Stimulated activated naive CD8-positive, alpha-beta T cell treated with anti-CD3 and anti-CD28 coated beads, Interleukin-15, Interleukin-2, amounts not matched to agents 100 ng/mL and 50 ng/mL, for 24 hours (primary cell): ENCODE data around the gene CHST9.
"Not testable (repeated sequence)": the region's sequence is repeated elsewhere in the genome, so short reads cannot be mapped to it uniquely, and the experiment has no call there.

Source experiments
- H3K27ac Mint-ChIP-seq: one replicate; pipeline ENCODE4 v1.8.0; 2021; ENCODE audit warnings: mild to moderate bottlenecking, mixed read lengths
- H3K27me3 Mint-ChIP-seq: one replicate; pipeline ENCODE4 v1.8.0; 2021; ENCODE audit warnings: mixed read lengths
- H3K36me3 Mint-ChIP-seq: one replicate; pipeline ENCODE4 v1.8.0; 2021; ENCODE audit warnings: low read depth, mixed read lengths
- H3K4me1 Mint-ChIP-seq: one replicate; pipeline ENCODE4 v1.8.0; 2021; ENCODE audit warnings: low read depth, mixed read lengths
- H3K4me3 Mint-ChIP-seq: one replicate; pipeline ENCODE4 v1.8.0; 2021; ENCODE audit warnings: mild to moderate bottlenecking, mixed read lengths
- H3K9me3 Mint-ChIP-seq: one replicate; pipeline ENCODE4 v1.8.0; 2021; ENCODE audit warnings: mixed read lengths

CHST9 gene

GRCh38 chr18:26976206-26976605 lies 208.9 kb downstream of the CHST9 start:
- Mint-ChIP-seq H3K27ac (no peak overlapping the region), H3K27me3 (no peaks in the 10 kb centered on the region), H3K9me3 (peaks cover 4% of the 10 kb centered on the region), H3K4me1 (no peaks in the 10 kb centered on the region), H3K4me3 (no peak overlapping the region), H3K36me3 (no peaks in the 10 kb centered on the region)

GRCh38 chr18:26972549-26972948 lies 212.6 kb downstream of the CHST9 start:
- not testable (repeated sequence) for H3K27ac Mint-ChIP-seq, H3K27me3 Mint-ChIP-seq, H3K9me3 Mint-ChIP-seq, H3K4me3 Mint-ChIP-seq, H3K4me1 Mint-ChIP-seq, H3K36me3 Mint-ChIP-seq

GRCh38 chr18:26971409-26971808 lies 213.7 kb downstream of the CHST9 start:
- H3K36me3 Mint-ChIP-seq, result no peaks in the 10 kb centered on the region
- peaks cover 4% of the 10 kb centered on the region for H3K9me3 Mint-ChIP-seq
- no peaks in the 10 kb centered on the region for H3K4me1 Mint-ChIP-seq
- H3K27ac Mint-ChIP-seq, result no peak overlapping the region
- H3K4me3 Mint-ChIP-seq, result no peak overlapping the region
- no peaks in the 10 kb centered on the region for H3K27me3 Mint-ChIP-seq

- Mint-ChIP-seq H3K36me3 (no peaks in the 10 kb centered on the region), H3K27ac (no peak overlapping the region), H3K27me3 (no peaks in the 10 kb centered on the region), H3K4me1 (no peaks in the 10 kb centered on the region), H3K4me3 (no peak overlapping the region), H3K9me3 (peaks cover 4% of the 10 kb centered on the region)
Observed at GRCh38 chr18:26970637-26971036, 214.5 kb downstream of the CHST9 start.

GRCh38 chr18:26965206-26965605 lies 219.9 kb downstream of the CHST9 start:
- no peaks in the 10 kb centered on the region for H3K36me3 Mint-ChIP-seq
- H3K4me3 Mint-ChIP-seq, result no peak overlapping the region
- no peaks in the 10 kb centered on the region for H3K9me3 Mint-ChIP-seq
- H3K27ac Mint-ChIP-seq, result no peak overlapping the region
- H3K27me3 Mint-ChIP-seq, result no peaks in the 10 kb centered on the region
- H3K4me1 Mint-ChIP-seq, result no peaks in the 10 kb centered on the region

GRCh38 chr18:26963292-26963691 lies 221.8 kb downstream of the CHST9 start:
- Mint-ChIP-seq H3K4me1 (no peaks in the 10 kb centered on the region), H3K36me3 (no peaks in the 10 kb centered on the region), H3K27ac (no peak overlapping the region), H3K9me3 (peaks cover 15% of the 10 kb centered on the region), H3K27me3 (no peaks in the 10 kb centered on the region), H3K4me3 (no peak overlapping the region)

DNA sequence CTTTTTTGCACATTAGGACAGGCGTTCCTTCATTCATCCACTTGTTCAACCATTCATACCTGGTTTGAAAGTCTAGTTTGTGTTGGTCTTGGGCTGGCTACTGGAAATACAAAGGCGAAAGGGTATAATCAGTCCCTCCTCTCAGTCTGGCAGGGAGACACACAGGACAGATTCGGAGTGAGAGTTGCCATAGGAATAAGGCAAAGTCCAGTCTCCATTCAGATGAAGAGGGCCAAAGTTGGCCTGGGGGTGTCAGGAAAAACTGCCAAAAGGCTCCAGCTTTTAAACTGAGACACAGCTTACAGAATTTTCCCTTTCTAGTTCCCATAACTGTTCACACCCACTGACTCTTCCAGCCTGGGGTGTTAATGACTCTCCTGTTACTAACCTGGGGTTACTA lies 223.3 kb downstream of the CHST9 start:
- no peak overlapping the region for H3K27ac Mint-ChIP-seq
- H3K36me3 Mint-ChIP-seq, result no peaks in the 10 kb centered on the region
- no peaks in the 10 kb centered on the region for H3K4me1 Mint-ChIP-seq
- peaks cover 18% of the 10 kb centered on the region for H3K9me3 Mint-ChIP-seq
- H3K4me3 Mint-ChIP-seq, result no peak overlapping the region
- H3K27me3 Mint-ChIP-seq, result no peaks in the 10 kb centered on the region

DNA sequence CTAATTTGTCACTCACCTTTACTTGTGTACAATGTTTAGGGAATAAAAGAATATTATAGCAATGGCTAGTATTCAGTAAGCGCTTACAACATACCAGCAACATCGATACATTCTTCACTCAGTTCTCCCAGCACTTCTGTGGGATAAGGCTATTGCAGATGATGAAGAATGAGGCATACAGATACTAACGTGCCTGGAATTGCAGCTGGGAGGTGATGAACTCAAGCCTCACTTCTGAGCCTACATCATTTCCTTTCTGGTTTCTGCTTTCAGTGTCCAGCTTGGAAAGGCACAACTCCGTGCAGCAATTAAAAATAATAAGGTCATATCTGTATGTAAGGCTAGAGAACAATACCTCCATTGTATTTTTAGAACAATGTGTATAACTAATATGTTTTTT lies 224.2 kb downstream of the CHST9 start:
- peaks cover 18% of the 10 kb centered on the region for H3K9me3 Mint-ChIP-seq

DNA sequence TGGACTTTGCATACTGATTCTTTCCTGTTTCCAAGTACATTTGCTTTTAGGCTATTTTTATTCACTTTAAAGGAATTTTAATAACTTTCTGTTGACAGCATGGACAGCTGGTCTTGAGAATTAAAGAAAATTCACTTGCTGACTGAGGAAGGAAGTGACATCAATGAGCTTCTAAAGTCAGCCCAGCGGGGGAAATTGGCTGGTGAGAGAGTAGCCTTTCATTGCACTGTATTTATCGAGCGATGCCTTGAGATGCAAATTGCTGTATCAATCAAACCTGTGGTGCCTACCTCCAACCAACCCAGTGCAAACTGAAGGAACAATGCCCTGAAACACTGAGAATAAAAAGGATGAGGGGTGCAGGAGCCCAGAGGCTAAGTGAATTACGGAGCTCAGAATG lies 228.2 kb downstream of the CHST9 start:
- Mint-ChIP-seq H3K27me3 (no peaks in the 10 kb centered on the region), H3K4me3 (no peak overlapping the region), H3K27ac (no peak overlapping the region), H3K36me3 (no peaks in the 10 kb centered on the region), H3K4me1 (no peaks in the 10 kb centered on the region), H3K9me3 (peaks cover 18% of the 10 kb centered on the region)

More for the DNA sequence above, 224.2 kb downstream of the CHST9 start:
- Mint-ChIP-seq H3K27ac (no peak overlapping the region), H3K36me3 (no peaks in the 10 kb centered on the region), H3K4me1 (no peaks in the 10 kb centered on the region), H3K4me3 (no peak overlapping the region), H3K27me3 (no peaks in the 10 kb centered on the region)

GRCh38 chr18:26948703-26949102 lies 236.4 kb downstream of the CHST9 start:
- H3K4me1 Mint-ChIP-seq, result no peaks in the 10 kb centered on the region
- no peaks in the 10 kb centered on the region for H3K36me3 Mint-ChIP-seq
- H3K4me3 Mint-ChIP-seq, result no peak overlapping the region
- H3K9me3 Mint-ChIP-seq, result peaks cover 8% of the 10 kb centered on the region
- H3K27ac Mint-ChIP-seq, result no peak overlapping the region
- peaks cover 4% of the 10 kb centered on the region for H3K27me3 Mint-ChIP-seq

- Mint-ChIP-seq H3K4me1 (no peaks in the 10 kb centered on the region), H3K9me3 (peaks cover 8% of the 10 kb centered on the region), H3K4me3 (no peak overlapping the region), H3K27me3 (peaks cover 4% of the 10 kb centered on the region), H3K36me3 (no peaks in the 10 kb centered on the region), H3K27ac (no peak overlapping the region)
Observed at GRCh38 chr18:26943906-26944305, 241.2 kb downstream of the CHST9 start.

DNA sequence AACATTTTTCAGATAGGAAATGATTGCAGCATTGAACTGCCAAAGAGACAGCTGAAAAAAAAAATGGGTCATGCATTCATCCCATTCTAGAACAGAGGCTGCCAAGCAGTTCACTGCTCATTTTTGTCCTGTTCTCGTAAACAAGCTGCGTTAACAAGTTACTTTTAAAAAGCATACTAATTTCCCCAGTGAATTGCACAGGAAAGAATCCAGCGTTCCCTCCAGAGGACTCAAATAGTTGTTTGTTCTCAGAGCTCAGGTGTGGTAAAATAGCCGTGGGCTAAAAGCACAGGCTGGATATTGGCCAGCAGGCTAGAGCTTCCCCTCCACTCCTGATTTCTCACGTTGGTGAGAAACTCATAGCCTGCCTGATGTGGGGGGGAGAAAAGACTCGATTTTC lies 243.5 kb downstream of the CHST9 start:
- peaks cover 4% of the 10 kb centered on the region for H3K9me3 Mint-ChIP-seq

GRCh38 chr18:26940744-26941398 lies 244.2 kb downstream of the CHST9 start:
- Mint-ChIP-seq H3K4me1 (no peaks in the 10 kb centered on the region), H3K4me3 (no peak overlapping the region), H3K36me3 (no peaks in the 10 kb centered on the region)

More for the DNA sequence above, 243.5 kb downstream of the CHST9 start:
- Mint-ChIP-seq H3K36me3 (no peaks in the 10 kb centered on the region), H3K4me1 (no peaks in the 10 kb centered on the region), H3K4me3 (no peak overlapping the region), H3K27ac (no peak overlapping the region), H3K27me3 (no peaks in the 10 kb centered on the region)

DNA sequence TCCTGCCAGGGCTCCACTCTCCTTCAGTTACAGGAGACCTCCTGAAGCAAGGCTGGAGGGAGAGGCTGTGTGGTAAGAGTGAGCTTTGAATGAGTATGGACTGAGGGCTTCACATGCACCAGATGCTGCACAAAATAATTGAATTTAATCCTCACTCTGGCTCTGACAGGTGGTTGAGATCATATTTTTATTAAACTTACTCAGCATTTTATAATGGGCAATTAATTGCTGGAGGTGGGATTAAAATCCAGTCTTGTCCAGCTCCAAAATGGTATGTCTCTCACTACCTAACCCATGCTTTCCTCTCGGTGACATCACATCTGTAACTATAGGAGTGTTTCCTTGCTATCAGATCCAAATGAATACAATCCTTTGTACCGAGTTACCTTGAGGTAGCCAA lies 253.4 kb downstream of the CHST9 start:
- H3K4me3 Mint-ChIP-seq, result no peak overlapping the region
- peaks cover 14% of the 10 kb centered on the region for H3K9me3 Mint-ChIP-seq
- no peaks in the 10 kb centered on the region for H3K4me1 Mint-ChIP-seq
- no peak overlapping the region for H3K27ac Mint-ChIP-seq
- H3K36me3 Mint-ChIP-seq, result no peaks in the 10 kb centered on the region
- no peaks in the 10 kb centered on the region for H3K27me3 Mint-ChIP-seq

More at GRCh38 chr18:26940744-26941398, 244.2 kb downstream of the CHST9 start:
- Mint-ChIP-seq H3K27me3 (no peaks in the 10 kb centered on the region), H3K9me3 (no peaks in the 10 kb centered on the region), H3K27ac (no peak overlapping the region)

DNA sequence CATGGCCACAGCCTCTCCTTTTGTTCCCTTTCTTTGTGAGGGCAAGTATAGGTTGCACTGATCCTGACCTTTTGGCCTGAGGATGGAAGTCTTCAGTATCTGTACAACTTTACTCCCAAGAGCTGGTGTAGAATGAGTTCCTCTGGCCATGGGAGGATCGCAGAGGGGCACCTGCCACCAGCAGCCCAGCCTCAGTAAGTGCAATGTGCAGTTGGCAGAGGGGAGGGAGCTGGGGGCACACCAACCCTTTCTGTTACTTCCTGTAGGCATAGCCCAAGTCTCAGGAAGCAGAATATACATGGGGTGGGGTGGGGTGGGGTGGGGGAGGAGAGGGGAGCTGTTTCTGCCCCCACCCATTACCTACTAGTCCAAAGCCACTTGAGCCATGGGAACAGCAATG lies 254.5 kb downstream of the CHST9 start:
- Mint-ChIP-seq H3K4me3 (no peak overlapping the region), H3K4me1 (no peaks in the 10 kb centered on the region)

DNA sequence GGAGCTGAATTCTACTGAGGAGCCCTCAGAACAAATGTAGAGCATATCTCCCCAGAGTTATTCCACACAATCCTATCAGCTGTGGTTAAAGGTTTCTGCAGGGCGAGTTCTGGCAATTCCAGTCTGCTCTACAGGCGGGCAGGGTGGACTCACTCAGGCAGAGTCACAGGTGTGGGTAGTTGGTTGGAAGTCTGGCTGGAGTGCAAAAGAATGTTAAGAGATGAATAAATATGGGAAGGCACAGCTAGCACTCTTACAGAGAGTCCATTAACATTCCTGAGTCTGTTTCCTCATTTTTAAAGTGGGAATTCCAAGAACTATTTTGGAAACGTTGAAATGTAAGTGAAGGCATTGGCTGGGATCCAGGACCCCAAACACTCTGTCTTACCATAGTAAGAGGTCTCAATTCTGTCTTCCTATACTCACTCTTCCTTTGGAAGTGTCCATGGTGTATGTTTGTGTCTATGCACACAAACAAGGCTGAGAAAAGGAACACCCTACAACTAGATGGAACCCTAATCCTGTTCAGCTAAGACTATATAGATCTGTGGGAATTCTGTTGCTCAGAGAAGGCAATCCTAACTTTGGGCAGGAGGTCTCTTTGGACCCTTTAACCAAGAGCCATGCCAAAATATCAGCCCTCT lies 256.3 kb downstream of the CHST9 start:
- Mint-ChIP-seq H3K36me3 (no peaks in the 10 kb centered on the region), H3K4me3 (no peak overlapping the region), H3K27me3 (no peaks in the 10 kb centered on the region), H3K9me3 (peaks cover 12% of the 10 kb centered on the region), H3K4me1 (no peaks in the 10 kb centered on the region), H3K27ac (no peak overlapping the region)

More for the DNA sequence above, 254.5 kb downstream of the CHST9 start:
- Mint-ChIP-seq H3K36me3 (no peaks in the 10 kb centered on the region), H3K9me3 (peaks cover 14% of the 10 kb centered on the region), H3K27ac (no peak overlapping the region), H3K27me3 (no peaks in the 10 kb centered on the region)
